HG02642 (cell line): ENCODE data around the gene ZNF579.

Source experiments
- ATAC-seq: cut with Tn5 transposase; IDR thresholded peaks from one replicate; pipeline ENCODE4 v1.9.1; 2021; ENCODE audit warnings: mild to moderate bottlenecking; ENCODE audit not compliant: unreplicated experiment, poor library complexity

The ZNF579 gene

GRCh38 chr19:55580628-55581144, at the start of gene ZNF579:
Gene ZNF579, minus strand, starts transcription at chr19:55580848. Its CDS starts 1,209 bp downstream, at chr19:55579639.
- peak; percentile 57 for ATAC-seq

- ATAC-seq, result no peak
These were observed 45.7 kb upstream of the ZNF579 start for GRCh38 chr19:55626350-55626749.

GRCh38 chr19:55625004-55625326, 44.3 kb upstream of the ZNF579 start:
- ATAC-seq, result no peak

GRCh38 chr19:55624109-55625003, 43.7 kb upstream of the ZNF579 start, which contains the start of gene ZNF784:
Gene ZNF784, minus strand, starts transcription at chr19:55624566. Its CDS starts 5 bp downstream, at chr19:55624561.
- ATAC-seq, result peak; percentile 79

GRCh38 chr19:55623561-55623960, 42.9 kb upstream of the ZNF579 start:
- ATAC-seq, result no peak

GRCh38 chr19:55623130-55623529, 42.5 kb upstream of the ZNF579 start:
- no peak for ATAC-seq

- no peak for ATAC-seq
These were observed 41.8 kb upstream of the ZNF579 start for GRCh38 chr19:55622242-55622969.

- ATAC-seq, result no peak
These were observed 41.1 kb upstream of the ZNF579 start for GRCh38 chr19:55621673-55622231.

- ATAC-seq, result no peak
These were observed 40.6 kb upstream of the ZNF579 start for GRCh38 chr19:55621205-55621672.

GRCh38 chr19:55620410-55621204, 40.0 kb upstream of the ZNF579 start:
- no peak for ATAC-seq

- ATAC-seq, result no peak
These were observed 38.6 kb upstream of the ZNF579 start for GRCh38 chr19:55619286-55619685.

- ATAC-seq, result no peak
These were observed 37.8 kb upstream of the ZNF579 start for GRCh38 chr19:55618426-55618825.

GRCh38 chr19:55617426-55617825, 36.8 kb upstream of the ZNF579 start:
- ATAC-seq, result no peak

GRCh38 chr19:55616395-55616875, 35.8 kb upstream of the ZNF579 start:
- no peak for ATAC-seq

GRCh38 chr19:55615543-55616394, 35.1 kb upstream of the ZNF579 start:
- no peak for ATAC-seq

GRCh38 chr19:55614711-55615542, 34.3 kb upstream of the ZNF579 start:
- no peak for ATAC-seq

- no peak for ATAC-seq
These were observed 33.5 kb upstream of the ZNF579 start for GRCh38 chr19:55613930-55614710.
